RWPE1 (cell line): ENCODE measurements around the gene AGAP1.

Experiments
- CTCF ChIA-PET: fragments of 350-600 bp; sonication (Branson Sonifier 250); formaldehyde crosslinking; extraction: SDS; loops from one replicate; lab custom pipeline; 2021; lab: Yijun Ruan, JAX
- POLR2A ChIA-PET: fragments of 400-600 bp; formaldehyde crosslinking; extraction: SDS; loops from one replicate; lab custom pipeline; 2020; ENCODE audit warnings: antibody characterized with exemption; ENCODE audit not compliant: low non-redundant PET; lab: Yijun Ruan, JAX
- DNase-seq: peaks from one replicate; pipeline ENCODE4 v3.0.0; 2012; ENCODE audit warnings: low spot score
- H3K27ac ChIP-seq: fragments of 450-650 bp; 2 replicates; pipeline ENCODE4 v1.5.1; 2017
- CTCF ChIP-seq: fragments of 450-650 bp; conservative IDR thresholded peaks from 2 replicates; pipeline ENCODE4 v1.5.1; 2017; ENCODE audit warnings: low read depth, mild to moderate bottlenecking

AGAP1 gene

GRCh38 chr2:235845245-235845644 is 351.4 kb downstream of the AGAP1 start:
- ChIA-PET POLR2A (no interaction called here), CTCF (interaction anchor here (0.6 kb wide), 1 partner anchor 91 kb away, joined by 5 read pairs; no protein-coding TSS in a partner anchor)

GRCh38 chr2:235847576-235847975 is 353.7 kb downstream of the AGAP1 start:
- TF ChIP-seq CTCF: no peak
- H3K27ac ChIP-seq: no peak overlapping the region
- DNase-seq: no peak
- CTCF ChIA-PET: no interaction called here
- POLR2A ChIA-PET: no interaction called here

More at GRCh38 chr2:235845245-235845644, 351.4 kb downstream of the AGAP1 start:
- no peak for TF ChIP-seq CTCF
- H3K27ac ChIP-seq: no peak overlapping the region
- no peak for DNase-seq

- DNase-seq: no peak
- ChIA-PET POLR2A (no interaction called here), CTCF (interaction anchor here (0.6 kb wide), 1 partner anchor 8 kb away, joined by 3 read pairs; no protein-coding TSS in a partner anchor)
- TF ChIP-seq CTCF: no peak
- no peak overlapping the region for H3K27ac ChIP-seq
Measured at GRCh38 chr2:235848055-235848454, 354.2 kb downstream of the AGAP1 start.

GRCh38 chr2:235848946-235849345 is 355.1 kb downstream of the AGAP1 start:
- TF ChIP-seq CTCF: no peak
- ChIA-PET CTCF (no interaction called here), POLR2A (no interaction called here)
- no peak overlapping the region for H3K27ac ChIP-seq
- DNase-seq: no peak

GRCh38 chr2:235849489-235849888 is 355.6 kb downstream of the AGAP1 start:
- POLR2A ChIA-PET: no interaction called here
- H3K27ac ChIP-seq: no peak overlapping the region
- no peak for DNase-seq
- CTCF ChIA-PET: no interaction called here
- TF ChIP-seq CTCF: no peak

GRCh38 chr2:235850289-235850688 is 356.4 kb downstream of the AGAP1 start:
- ChIA-PET POLR2A (no interaction called here), CTCF (no interaction called here)
- TF ChIP-seq CTCF: no peak
- H3K27ac ChIP-seq: no peak overlapping the region
- no peak for DNase-seq
